AG09319 (cell line): ENCODE results near the gene SAA4.
"Not testable (repeated sequence)": the region's sequence is repeated elsewhere in the genome, so short reads cannot be mapped to it uniquely, and the experiment has no call there.

Experiments used
- DNase-seq: peaks from one replicate; pipeline ENCODE4 v3.0.0-alpha.2; 2010; ENCODE audit warnings: low read depth; ENCODE audit errors: extremely low read depth
- TF ChIP-seq, protein P1 (sequence below): IDR thresholded peaks from 2 replicates; pipeline ENCODE4 v1.5.1; 2011; ENCODE audit warnings: low read depth, mild to moderate bottlenecking, inconsistent platforms, low read length, moderate library complexity

SAA4 gene

DNA sequence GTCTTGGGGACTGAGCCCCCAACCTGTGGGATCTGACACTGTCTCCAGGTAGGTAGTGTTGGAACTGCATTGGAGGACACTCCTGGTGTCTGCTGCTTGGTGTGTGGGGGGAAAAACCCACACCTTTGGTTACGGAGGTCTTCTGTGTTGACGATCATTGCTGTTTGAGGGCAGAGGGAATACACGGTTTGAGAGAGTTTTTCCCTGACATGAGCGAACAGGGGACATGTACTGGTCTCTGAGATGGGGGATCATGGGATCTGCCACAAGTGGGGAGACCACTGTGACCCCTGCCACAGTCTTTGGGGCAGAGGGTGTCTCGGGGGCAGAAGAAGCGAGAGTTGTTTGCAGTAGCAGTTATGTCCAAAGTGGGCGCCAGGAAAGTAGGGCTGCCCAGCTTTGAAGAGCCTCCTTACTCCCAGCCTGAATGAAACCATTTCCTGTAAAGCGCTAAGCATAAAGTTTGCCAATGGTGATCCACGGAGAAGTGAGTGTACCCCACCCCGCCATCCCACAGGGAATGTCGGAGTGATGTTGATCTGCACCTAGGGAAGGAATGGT, 17.3 kb upstream of the SAA4 start:
- TF ChIP-seq, protein P1, sequence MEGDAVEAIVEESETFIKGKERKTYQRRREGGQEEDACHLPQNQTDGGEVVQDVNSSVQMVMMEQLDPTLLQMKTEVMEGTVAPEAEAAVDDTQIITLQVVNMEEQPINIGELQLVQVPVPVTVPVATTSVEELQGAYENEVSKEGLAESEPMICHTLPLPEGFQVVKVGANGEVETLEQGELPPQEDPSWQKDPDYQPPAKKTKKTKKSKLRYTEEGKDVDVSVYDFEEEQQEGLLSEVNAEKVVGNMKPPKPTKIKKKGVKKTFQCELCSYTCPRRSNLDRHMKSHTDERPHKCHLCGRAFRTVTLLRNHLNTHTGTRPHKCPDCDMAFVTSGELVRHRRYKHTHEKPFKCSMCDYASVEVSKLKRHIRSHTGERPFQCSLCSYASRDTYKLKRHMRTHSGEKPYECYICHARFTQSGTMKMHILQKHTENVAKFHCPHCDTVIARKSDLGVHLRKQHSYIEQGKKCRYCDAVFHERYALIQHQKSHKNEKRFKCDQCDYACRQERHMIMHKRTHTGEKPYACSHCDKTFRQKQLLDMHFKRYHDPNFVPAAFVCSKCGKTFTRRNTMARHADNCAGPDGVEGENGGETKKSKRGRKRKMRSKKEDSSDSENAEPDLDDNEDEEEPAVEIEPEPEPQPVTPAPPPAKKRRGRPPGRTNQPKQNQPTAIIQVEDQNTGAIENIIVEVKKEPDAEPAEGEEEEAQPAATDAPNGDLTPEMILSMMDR = no peak
- DNase-seq = no peak

DNA sequence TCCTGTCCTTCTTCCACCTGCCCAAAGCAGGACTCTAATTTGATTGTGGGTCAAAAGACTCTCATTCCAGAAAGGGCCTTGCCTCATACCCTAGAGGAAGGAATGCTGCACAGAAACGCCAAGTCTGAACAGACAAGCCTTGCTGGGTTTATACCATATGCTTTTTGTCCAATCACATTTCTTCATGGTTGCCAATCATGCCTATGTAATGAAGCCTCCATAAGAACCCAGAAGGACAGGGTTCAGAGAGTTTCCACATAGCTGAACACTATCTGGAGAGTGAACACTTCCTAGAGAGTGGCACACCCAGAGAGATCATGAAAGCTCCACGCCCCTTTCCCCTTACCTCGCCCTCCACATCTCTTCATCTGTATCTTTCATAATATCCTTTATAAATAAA, 16.6 kb upstream of the SAA4 start:
- TF ChIP-seq, protein P1 = no peak
- no peak for DNase-seq

DNA sequence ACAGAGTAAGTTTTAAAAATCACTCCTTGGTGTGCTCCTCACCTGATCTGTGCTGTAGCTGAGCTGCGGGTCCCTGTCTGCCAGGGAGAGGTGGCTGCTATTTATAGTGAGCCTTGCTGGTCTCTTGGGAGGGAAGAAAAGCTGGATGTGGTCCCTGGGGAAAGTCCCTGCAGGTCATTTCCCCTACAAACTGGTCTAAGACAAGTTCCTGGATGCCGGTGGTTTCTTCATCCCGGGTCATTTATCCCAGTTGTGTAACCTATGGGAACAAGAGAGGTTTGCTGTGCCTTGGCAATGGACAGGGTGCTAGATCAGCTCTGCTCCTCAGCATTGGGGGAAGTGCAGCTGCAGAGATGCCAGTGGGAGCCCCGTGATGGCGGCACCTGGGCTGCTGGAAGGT, 12.0 kb upstream of the SAA4 start, which contains the start of gene SAA2:
Gene SAA2, minus strand, starts transcription at position 108 of the 400 bp plus-strand sequence. CDS start 657 bp downstream, outside the sequence.
- no peak for DNase-seq
- TF ChIP-seq, protein P1 = no peak

DNA sequence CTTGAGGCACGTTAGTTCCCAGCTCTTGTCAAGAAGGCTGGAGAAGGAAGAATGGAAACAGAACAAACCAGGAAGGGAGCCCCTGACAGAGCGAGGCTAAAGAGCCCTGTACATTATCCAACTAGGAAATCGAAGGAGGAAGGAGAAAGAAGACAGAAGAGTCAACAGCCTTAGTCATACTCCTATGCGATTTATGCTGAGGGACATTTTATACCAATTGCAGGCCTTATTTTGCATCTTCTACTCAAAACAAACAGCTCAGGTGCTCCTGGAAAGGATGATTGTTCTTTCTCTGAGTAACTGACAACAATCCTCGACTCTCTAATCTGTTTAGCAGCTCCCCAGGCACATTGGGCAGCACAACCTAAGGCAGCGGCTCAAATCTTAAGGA, 10.6 kb upstream of the SAA4 start:
- DNase-seq = not testable (repeated sequence)

DNA sequence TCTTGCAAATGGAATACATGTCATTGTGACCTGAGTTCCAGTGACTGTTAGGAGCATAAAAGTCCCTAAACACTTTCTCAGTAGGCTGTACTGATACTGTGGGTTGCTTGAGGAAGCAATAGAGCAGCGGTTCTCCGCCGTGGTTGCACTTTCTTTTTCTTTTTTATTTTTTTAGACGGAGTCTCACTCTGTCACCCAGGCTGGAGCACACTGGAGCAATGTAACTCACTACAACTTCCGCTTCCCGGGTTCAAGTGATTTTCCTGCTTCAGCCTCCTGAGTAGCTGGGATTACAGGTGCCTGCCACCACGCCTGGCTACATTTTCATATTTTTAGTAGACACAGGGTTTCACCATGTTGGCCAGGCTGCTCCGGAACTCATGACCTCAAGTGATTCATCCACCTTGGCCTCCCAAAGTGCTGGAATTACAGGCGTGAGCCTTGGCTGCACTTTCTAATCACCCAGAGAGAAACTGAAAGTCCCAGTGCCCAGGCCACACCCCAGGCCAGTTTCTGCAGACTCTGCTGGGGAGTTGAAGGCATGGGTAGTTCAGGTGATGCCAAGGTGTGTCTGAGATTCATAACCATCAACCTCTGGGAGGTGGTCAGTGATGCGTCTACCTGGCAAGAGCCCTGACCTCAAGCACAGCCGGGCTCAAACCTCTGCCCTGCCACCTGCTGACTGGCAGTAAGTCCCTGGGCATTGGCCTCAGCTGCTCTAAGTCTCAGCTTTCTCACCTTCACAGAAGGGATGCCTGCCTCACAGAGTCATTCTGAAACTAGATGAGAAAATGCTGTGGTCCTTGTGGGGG, 10.0 kb upstream of the SAA4 start:
- DNase-seq = not testable (repeated sequence)

DNA sequence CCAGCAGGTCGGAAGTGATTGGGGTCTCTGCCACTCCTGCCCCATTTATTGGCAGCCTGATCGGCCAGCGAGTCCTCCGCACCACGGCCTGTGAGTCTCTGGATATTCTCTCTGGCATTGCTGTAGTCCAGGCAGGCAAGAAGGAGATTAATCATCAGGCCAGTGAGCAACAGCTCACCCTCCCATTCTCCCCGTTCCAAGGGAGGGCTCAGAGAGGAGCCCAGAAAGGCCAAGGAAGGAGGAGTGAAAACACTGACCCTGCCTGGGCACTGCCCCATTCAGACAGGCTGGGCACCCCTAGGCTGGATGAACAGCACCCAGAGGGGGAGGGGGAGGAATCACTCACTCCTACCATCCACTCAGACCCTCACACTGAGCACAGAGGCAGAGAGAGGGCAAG, 8.8 kb upstream of the SAA4 start:
- no peak for DNase-seq

DNA sequence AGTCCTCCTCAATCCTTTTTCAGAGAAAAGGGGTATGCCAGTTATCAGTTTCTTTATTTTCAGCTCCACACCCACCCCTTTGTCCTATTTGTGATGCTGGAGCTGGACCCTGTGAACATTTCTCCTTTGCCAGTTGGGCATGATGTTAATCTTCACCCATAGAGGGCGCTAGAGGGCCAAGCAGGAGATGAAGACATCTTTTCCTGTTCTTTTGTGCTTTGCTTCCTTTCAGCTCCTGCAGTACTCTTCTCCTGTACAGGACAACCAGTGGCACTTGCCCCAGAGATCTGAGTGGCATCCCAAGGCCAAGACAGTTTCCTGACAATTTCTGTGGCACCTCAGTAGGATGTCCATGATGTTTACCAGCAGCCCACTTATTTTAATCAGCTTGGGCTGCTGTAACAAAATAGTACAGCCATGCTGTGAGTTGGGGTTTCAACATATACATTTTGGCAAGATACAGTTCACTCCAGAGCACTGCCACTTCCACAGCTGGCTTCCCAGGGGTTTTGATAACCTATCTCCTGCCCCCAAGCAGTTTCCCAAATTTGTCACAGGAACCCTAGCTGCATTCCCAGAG, 7.3 kb upstream of the SAA4 start:
- peak; percentile 49 for DNase-seq
- TF ChIP-seq, protein P1 = peak; percentile 89

More for the DNA sequence above, 8.8 kb upstream of the SAA4 start:
- TF ChIP-seq, protein P1 = no peak

DNA sequence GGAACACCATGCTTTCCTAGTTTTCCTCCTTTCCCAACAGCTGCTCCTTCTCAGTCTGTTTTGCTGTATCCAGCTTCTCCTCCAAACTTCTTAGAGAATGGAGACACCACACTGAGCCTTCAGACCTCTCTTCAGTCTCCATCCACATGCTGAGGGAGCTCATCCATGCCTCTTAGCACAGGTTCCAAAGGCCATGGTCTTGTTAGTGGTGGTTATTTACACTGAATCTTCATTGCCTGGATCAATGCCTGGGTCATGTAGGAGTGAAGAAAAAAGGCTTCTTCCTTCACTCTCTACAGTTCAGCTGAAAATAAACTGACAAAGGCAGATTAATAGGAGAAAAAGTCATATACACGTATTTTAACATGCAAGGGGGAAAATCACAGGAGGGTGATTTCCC, 3.1 kb upstream of the SAA4 start:
- no peak for DNase-seq
- TF ChIP-seq, protein P1 = no peak
